GM23338 (cell line): ENCODE data around the gene CABCOCO1. TPM values are rescaled to one million over a fixed set of nuclear protein-coding genes. Genes with fewer than 3 reads are reported as not detected.

Experiments used
- ATAC-seq: fragments of 200-7000 bp; cut with Tn5 transposase; 3 replicates; pipeline ENCODE4 v1.9.1; 2020
- DNase-seq: peaks from one replicate; pipeline ENCODE4 v3.0.0-alpha.2; 2015; ENCODE audit warnings: low spot score
- H2AFZ ChIP-seq: fragments of 200-600 bp; sonication (generic); 2 replicates; pipeline ENCODE4 v1.8.0; 2016; ENCODE audit warnings: antibody characterized with exemption, mild to moderate bottlenecking, moderate library complexity
- H3F3A ChIP-seq: fragments of 200-600 bp; sonication (generic); replicated peaks from 2 replicates; pipeline ENCODE4 v1.8.0; 2017; ENCODE audit warnings: antibody characterized with exemption, mixed run types, low read depth
- H3K27ac ChIP-seq: fragments of 200-600 bp; sonication (generic); 2 replicates; pipeline ENCODE4 v1.6.1; 2016; ENCODE audit warnings: low read depth
- H3K27me3 ChIP-seq: fragments of 200-600 bp; sonication (generic); 2 replicates; pipeline ENCODE4 v1.8.0; 2016; ENCODE audit warnings: mild to moderate bottlenecking, mixed run types, moderate library complexity; ENCODE audit not compliant: insufficient read depth
- H3K36me3 ChIP-seq: fragments of 200-600 bp; sonication (generic); 2 replicates; pipeline ENCODE4 v1.8.0; 2016; ENCODE audit warnings: mild to moderate bottlenecking; ENCODE audit not compliant: insufficient read depth
- H3K4me1 ChIP-seq: fragments of 200-600 bp; sonication (generic); 2 replicates; pipeline ENCODE4 v1.8.0; 2016; ENCODE audit warnings: mild to moderate bottlenecking, moderate library complexity; ENCODE audit not compliant: insufficient read depth
- H3K4me2 ChIP-seq: fragments of 200-600 bp; sonication (generic); 2 replicates; pipeline ENCODE4 v1.7.1; 2017; ENCODE audit warnings: mixed run types
- H3K4me3 ChIP-seq: fragments of 200-600 bp; sonication (generic); 2 replicates; pipeline ENCODE4 v1.6.1; 2016; ENCODE audit warnings: mixed run types
- H3K79me2 ChIP-seq: fragments of 200-600 bp; sonication (generic); replicated peaks from 2 replicates; pipeline ENCODE4 v1.8.0; 2017; ENCODE audit warnings: mild to moderate bottlenecking; ENCODE audit not compliant: insufficient read depth
- H3K9me2 ChIP-seq: fragments of 200-600 bp; sonication (generic); 2 replicates; pipeline ENCODE4 v1.8.0; 2017; ENCODE audit not compliant: insufficient read depth
- H4K20me1 ChIP-seq: fragments of 200-600 bp; sonication (generic); replicated peaks from 2 replicates; pipeline ENCODE4 v1.8.0; 2017; ENCODE audit warnings: mild to moderate bottlenecking; ENCODE audit not compliant: insufficient read depth
- H3K27ac Mint-ChIP-seq: 2 replicates; pipeline ENCODE4 v1.8.0; 2020; ENCODE audit warnings: inconsistent platforms, mild to moderate bottlenecking, moderate library complexity, mixed read lengths
- H3K27me3 Mint-ChIP-seq: 3 replicates; pipeline ENCODE4 v1.8.0; 2022; ENCODE audit warnings: low read depth, mild to moderate bottlenecking, moderate library complexity, mixed read lengths, inconsistent platforms; ENCODE audit not compliant: insufficient read depth, poor library complexity
- H3K36me3 Mint-ChIP-seq: 3 replicates; pipeline ENCODE4 v1.8.0; 2021; ENCODE audit warnings: low read depth, mild to moderate bottlenecking, inconsistent platforms, moderate library complexity, mixed read lengths
- H3K4me1 Mint-ChIP-seq: 3 replicates; pipeline ENCODE4 v1.8.0; 2020; ENCODE audit warnings: mild to moderate bottlenecking, inconsistent platforms, mixed read lengths
- H3K4me3 Mint-ChIP-seq: 3 replicates; pipeline ENCODE4 v1.8.0; 2021; ENCODE audit warnings: moderate library complexity, mild to moderate bottlenecking, inconsistent platforms, mixed read lengths
- H3K9me3 Mint-ChIP-seq: 3 replicates; pipeline ENCODE4 v1.8.0; 2020; ENCODE audit warnings: moderate library complexity, mild to moderate bottlenecking, inconsistent platforms, mixed read lengths
- ETS1 ChIP-seq: IDR thresholded peaks from 2 replicates; pipeline ENCODE4 v1.6.1; 2016; ENCODE audit warnings: antibody characterized with exemption
- EZH2 ChIP-seq: fragments of 200-600 bp; sonication (generic); IDR thresholded peaks from one replicate; pipeline ENCODE4 v1.8.0; 2017; ENCODE audit warnings: antibody characterized with exemption, mild to moderate bottlenecking, low read depth; ENCODE audit not compliant: unreplicated experiment
- NANOG ChIP-seq: IDR thresholded peaks from 2 replicates; pipeline ENCODE4 v1.6.1; 2016; ENCODE audit warnings: antibody characterized with exemption, borderline replicate concordance
- ZNF331 ChIP-seq: fragments of 250-450 bp; sonication (Bioruptor Pico); IDR thresholded peaks from 2 replicates; pipeline ENCODE4 v1.5.0; 2020; ENCODE audit warnings: low read depth, mild to moderate bottlenecking, moderate library complexity
- polyA plus RNA-seq: library from polyadenylated mRNA; unstranded; fragments of >200 nt; fragmentation: Nextera tagmentation; extraction: Ambion mirVana; gene quantifications from 2 replicates; pipeline ENCODE4 v1.2.1, GENCODE V29; 2016
- total RNA-seq: library from RNA; depleted of rRNA; stranded (reverse); fragments of >200 nt; shearing (Covaris generic); gene quantifications from 2 replicates; pipeline ENCODE4 v1.2.3, GENCODE V29; 2014
- TF ChIP-seq, protein P1 (sequence below): fragments of 250-450 bp; sonication (Bioruptor Pico); IDR thresholded peaks from 2 replicates; pipeline ENCODE4 v1.5.0; 2020; ENCODE audit warnings: mild to moderate bottlenecking, moderate library complexity

Gene CABCOCO1
- total and polyA plus RNA-seq, 2 experiments from 2014 or later: not detected

- Histone ChIP-seq H4K20me1 (no peaks in the 10 kb centered on the region), H3K9me2 (peaks cover 7% of the 10 kb centered on the region), H3K27me3 (no peaks in the 10 kb centered on the region), H3F3A (no peaks in the 10 kb centered on the region), H3K79me2 (no peaks in the 10 kb centered on the region), H3K4me3 (no peak overlapping the region), H3K4me1 (no peaks in the 10 kb centered on the region), H2AFZ (no peak overlapping the region), H3K36me3 (no peaks in the 10 kb centered on the region), H3K27ac (no peak overlapping the region), H3K4me2 (no peak overlapping the region)
- no peaks in the 10 kb centered on the region for H3K4me1 Mint-ChIP-seq
- H3K4me3 Mint-ChIP-seq: no peak overlapping the region
- no peaks in the 10 kb centered on the region for H3K9me3 Mint-ChIP-seq
- no peaks in the 10 kb centered on the region for H3K27me3 Mint-ChIP-seq
- H3K27ac Mint-ChIP-seq: no peak overlapping the region
- no peaks in the 10 kb centered on the region for H3K36me3 Mint-ChIP-seq
- TF ChIP-seq, protein P1, sequence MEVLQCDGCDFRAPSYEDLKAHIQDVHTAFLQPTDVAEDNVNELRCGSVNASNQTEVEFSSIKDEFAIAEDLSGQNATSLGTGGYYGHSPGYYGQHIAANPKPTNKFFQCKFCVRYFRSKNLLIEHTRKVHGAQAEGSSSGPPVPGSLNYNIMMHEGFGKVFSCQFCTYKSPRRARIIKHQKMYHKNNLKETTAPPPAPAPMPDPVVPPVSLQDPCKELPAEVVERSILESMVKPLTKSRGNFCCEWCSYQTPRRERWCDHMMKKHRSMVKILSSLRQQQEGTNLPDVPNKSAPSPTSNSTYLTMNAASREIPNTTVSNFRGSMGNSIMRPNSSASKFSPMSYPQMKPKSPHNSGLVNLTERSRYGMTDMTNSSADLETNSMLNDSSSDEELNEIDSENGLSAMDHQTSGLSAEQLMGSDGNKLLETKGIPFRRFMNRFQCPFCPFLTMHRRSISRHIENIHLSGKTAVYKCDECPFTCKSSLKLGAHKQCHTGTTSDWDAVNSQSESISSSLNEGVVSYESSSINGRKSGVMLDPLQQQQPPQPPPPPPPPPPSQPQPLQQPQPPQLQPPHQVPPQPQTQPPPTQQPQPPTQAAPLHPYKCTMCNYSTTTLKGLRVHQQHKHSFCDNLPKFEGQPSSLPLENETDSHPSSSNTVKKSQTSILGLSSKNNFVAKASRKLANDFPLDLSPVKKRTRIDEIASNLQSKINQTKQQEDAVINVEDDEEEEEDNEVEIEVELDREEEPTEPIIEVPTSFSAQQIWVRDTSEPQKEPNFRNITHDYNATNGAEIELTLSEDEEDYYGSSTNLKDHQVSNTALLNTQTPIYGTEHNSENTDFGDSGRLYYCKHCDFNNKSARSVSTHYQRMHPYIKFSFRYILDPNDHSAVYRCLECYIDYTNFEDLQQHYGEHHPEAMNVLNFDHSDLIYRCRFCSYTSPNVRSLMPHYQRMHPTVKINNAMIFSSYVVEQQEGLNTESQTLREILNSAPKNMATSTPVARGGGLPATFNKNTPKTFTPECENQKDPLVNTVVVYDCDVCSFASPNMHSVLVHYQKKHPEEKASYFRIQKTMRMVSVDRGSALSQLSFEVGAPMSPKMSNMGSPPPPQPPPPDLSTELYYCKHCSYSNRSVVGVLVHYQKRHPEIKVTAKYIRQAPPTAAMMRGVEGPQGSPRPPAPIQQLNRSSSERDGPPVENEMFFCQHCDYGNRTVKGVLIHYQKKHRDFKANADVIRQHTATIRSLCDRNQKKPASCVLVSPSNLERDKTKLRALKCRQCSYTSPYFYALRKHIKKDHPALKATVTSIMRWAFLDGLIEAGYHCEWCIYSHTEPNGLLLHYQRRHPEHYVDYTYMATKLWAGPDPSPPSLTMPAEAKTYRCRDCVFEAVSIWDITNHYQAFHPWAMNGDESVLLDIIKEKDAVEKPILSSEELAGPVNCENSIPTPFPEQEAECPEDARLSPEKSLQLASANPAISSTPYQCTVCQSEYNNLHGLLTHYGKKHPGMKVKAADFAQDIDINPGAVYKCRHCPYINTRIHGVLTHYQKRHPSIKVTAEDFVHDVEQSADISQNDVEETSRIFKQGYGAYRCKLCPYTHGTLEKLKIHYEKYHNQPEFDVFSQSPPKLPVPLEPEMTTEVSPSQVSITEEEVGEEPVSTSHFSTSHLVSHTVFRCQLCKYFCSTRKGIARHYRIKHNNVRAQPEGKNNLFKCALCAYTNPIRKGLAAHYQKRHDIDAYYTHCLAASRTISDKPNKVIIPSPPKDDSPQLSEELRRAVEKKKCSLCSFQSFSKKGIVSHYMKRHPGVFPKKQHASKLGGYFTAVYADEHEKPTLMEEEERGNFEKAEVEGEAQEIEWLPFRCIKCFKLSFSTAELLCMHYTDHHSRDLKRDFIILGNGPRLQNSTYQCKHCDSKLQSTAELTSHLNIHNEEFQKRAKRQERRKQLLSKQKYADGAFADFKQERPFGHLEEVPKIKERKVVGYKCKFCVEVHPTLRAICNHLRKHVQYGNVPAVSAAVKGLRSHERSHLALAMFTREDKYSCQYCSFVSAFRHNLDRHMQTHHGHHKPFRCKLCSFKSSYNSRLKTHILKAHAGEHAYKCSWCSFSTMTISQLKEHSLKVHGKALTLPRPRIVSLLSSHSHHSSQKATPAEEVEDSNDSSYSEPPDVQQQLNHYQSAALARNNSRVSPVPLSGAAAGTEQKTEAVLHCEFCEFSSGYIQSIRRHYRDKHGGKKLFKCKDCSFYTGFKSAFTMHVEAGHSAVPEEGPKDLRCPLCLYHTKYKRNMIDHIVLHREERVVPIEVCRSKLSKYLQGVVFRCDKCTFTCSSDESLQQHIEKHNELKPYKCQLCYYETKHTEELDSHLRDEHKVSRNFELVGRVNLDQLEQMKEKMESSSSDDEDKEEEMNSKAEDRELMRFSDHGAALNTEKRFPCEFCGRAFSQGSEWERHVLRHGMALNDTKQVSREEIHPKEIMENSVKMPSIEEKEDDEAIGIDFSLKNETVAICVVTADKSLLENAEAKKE: no peak
- TF ChIP-seq ETS1 (no peak), NANOG (no peak), EZH2 (no peak)
- ATAC-seq (no peak), DNase-seq (no peak)
These were observed 7.3 kb upstream of the CABCOCO1 start for GRCh38 chr10:61655335-61655851.

DNA sequence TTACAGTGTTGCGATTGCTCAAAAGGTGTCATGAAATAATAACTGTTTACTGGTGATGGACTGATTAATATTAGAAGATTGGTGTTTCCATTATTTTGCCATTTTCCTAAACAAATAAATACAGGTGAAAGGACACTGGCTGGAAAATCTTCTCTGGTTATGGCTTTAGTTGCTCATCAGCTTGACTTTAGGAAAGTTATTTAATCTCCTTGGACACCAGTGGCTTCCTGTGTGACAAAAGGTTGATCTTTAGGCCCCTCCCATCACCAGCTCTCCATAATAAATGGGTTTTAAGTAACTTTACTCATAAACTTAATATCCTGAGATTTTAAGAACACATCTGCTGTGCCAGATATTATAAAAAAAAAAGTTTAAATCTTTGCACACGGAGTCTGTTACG, 737 bp downstream of the CABCOCO1 start:
- no peak for TF ChIP-seq ZNF331 (CRISPR knock-in tag)
- H3K27me3 ChIP-seq: no peaks in the 10 kb centered on the region
- H3K27ac Mint-ChIP-seq: no peak overlapping the region
- H3K4me3 ChIP-seq: peak overlapping the region; percentile 57
- peaks cover 7% of the 10 kb centered on the region; the same call in 1 of the 2 replicates for H3K9me2 ChIP-seq
- H3K4me2 ChIP-seq: peak overlapping the region; percentile 68
- H3K9me3 Mint-ChIP-seq: no peaks in the 10 kb centered on the region
- peak overlapping the region; percentile 64 for H3K4me3 Mint-ChIP-seq
- H3K36me3 Mint-ChIP-seq: no peaks in the 10 kb centered on the region
- H3K4me1 Mint-ChIP-seq: peaks cover 10% of the 10 kb centered on the region; the same call in 2 of the 3 replicates
- peaks cover 13% of the 10 kb centered on the region for H3K4me1 ChIP-seq
- peaks cover 2% of the 10 kb centered on the region for H3K27me3 Mint-ChIP-seq
- H2AFZ ChIP-seq: no peak overlapping the region
- no peaks in the 10 kb centered on the region for H3K79me2 ChIP-seq
- H3F3A ChIP-seq: no peaks in the 10 kb centered on the region
- no peak for ATAC-seq
- DNase-seq: no peak
- no peak overlapping the region for H3K27ac ChIP-seq
- no peaks in the 10 kb centered on the region for H4K20me1 ChIP-seq
- H3K36me3 ChIP-seq: no peaks in the 10 kb centered on the region
